ENCODE data around the gene DKK2. TPM values are rescaled to one million over a fixed set of nuclear protein-coding genes. Genes with fewer than 3 reads are reported as not detected.

DKK2 gene
- total RNA-seq, 1 donor from 2014 or later = 10.3 TPM

DNA sequence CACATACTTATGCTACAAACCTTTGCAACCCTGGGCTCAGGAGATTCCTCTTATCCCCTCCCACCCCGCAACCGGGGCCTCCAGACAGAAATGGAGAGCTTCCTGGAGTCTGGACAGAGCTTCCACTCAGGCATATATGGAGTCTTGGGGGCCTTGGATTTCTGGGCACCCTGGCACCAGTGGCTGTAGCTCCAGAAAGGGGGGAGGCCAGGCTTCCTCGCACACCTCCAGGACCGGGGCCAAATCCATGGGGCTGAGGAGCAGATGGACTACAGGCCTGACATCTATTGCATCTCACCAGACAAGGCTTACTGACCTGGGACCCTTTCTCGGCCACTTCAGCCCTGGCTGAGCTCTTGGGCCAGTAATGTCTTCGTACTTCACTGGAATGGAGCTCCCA is 143.3 kb downstream of the DKK2 start:
- Histone ChIP-seq H3K36me3 (no peaks in the 10 kb centered on the region), H3K4me3 (no peak overlapping the region), H3K4me1 (no peaks in the 10 kb centered on the region), H3K27me3 (no peaks in the 10 kb centered on the region), H3K27ac (no peak overlapping the region), H3K9me3 (peaks cover 0 to 8% of the 10 kb centered on the region in 2 donors)
- DNase-seq (ENCODE audit: low spot score in 2 of 2) = no peak
- intact Hi-C loops (cut with DNase I) = no loop called here
- no peak for TF ChIP-seq CTCF (IDR thresholded peaks at IDR 0.05)

DNA sequence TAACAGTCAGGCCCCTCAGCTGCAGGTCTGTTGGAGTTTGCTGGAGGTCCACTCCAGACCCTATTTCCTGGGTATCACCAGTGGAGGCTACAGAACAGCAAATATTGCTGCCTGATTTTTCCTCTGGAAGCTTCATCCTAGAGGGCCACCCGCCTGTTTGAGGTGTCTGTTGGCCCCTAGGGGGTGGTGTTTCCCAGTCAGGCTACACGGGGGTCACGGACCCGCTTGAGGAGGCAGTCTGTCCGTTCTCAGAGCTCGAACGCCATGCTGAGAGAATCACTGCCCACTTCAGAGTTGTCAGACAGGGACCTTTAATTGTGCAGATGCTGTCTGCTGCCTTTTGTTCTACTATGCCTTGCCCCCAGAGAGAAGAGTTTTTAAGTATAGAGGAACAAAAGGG is 160.8 kb downstream of the DKK2 start:
- intact Hi-C loops (cut with DNase I) = no loop called here

More for the DNA sequence above, 160.8 kb downstream of the DKK2 start:
- no peaks in the 10 kb centered on the region for H3K9me3 ChIP-seq
- no peaks in the 10 kb centered on the region for H3K4me1 ChIP-seq
- H3K27ac ChIP-seq = no peak overlapping the region
- no peak overlapping the region for H3K4me3 ChIP-seq
- TF ChIP-seq CTCF (IDR thresholded peaks at IDR 0.05) = no peak
- no peaks in the 10 kb centered on the region for H3K36me3 ChIP-seq
- H3K27me3 ChIP-seq = no peaks in the 10 kb centered on the region
- DNase-seq (ENCODE audit: low spot score in 2 of 2) = no peak

Data from ascending aorta (tissue), 2 donors.